Caco-2 (cell line): Measurements from ENCODE around the gene TTLL11. TPM values are rescaled to one million over a fixed set of nuclear protein-coding genes. Genes with fewer than 3 reads are reported as not detected.

Source experiments
- BruUV-seq: library from RNA; stranded (reverse); fragments of 400-500 nt; replicated peaks from 2 replicates; lab custom pipeline; 2021; lab: Mats Ljungman, UMichigan
- CTCF ChIA-PET: fragments of 300-600 bp; sonication (Branson Sonifier 250); formaldehyde crosslinking; loops from one replicate; lab custom pipeline; 2022; ENCODE audit warnings: antibody characterized with exemption; lab: Charles Lee
- POLR2A ChIA-PET: fragments of 300-600 bp; sonication (Branson Sonifier 250); formaldehyde crosslinking; loops from one replicate; lab custom pipeline; 2022; ENCODE audit warnings: antibody characterized with exemption; lab: Charles Lee
- DNase-seq, 2 experiments: peaks; one replicate each; pipeline versions ENCODE4 v3.0.0 to v3.0.0-alpha.2; 2020 to 2022
- H3K27me3 ChIP-seq: replicated peaks from 2 replicates; pipeline ENCODE4 v1.6.0; 2011; ENCODE audit warnings: low read length; ENCODE audit not compliant: control insufficient read depth, insufficient read depth
- H3K36me3 ChIP-seq: 2 replicates; pipeline ENCODE4 v1.5.1; 2011; ENCODE audit warnings: low read length; ENCODE audit not compliant: control insufficient read depth, insufficient read depth
- H3K4me1 ChIP-seq: fragments of 250-450 bp; sonication (Bioruptor Pico); 2 replicates; pipeline ENCODE4 v1.5.1; 2020; ENCODE audit warnings: mild to moderate bottlenecking
- H3K4me3 ChIP-seq: 2 replicates; pipeline ENCODE4 v1.5.1; 2011; ENCODE audit warnings: low read depth, mild to moderate bottlenecking, control low read depth, low read length
- H3K9me3 ChIP-seq: fragments of 250-450 bp; sonication (Bioruptor Pico); 2 replicates; pipeline ENCODE4 v1.5.1; 2020; ENCODE audit warnings: mild to moderate bottlenecking, moderate library complexity
- H3K27ac Mint-ChIP-seq: one replicate; pipeline ENCODE4 v1.8.0; 2022; ENCODE audit warnings: mixed read lengths; ENCODE audit not compliant: unreplicated experiment
- H3K27me3 Mint-ChIP-seq: one replicate; pipeline ENCODE4 v1.8.0; 2022; ENCODE audit warnings: mixed read lengths; ENCODE audit not compliant: insufficient read depth, unreplicated experiment
- H3K36me3 Mint-ChIP-seq: one replicate; pipeline ENCODE4 v1.8.0; 2022; ENCODE audit warnings: mild to moderate bottlenecking, mixed read lengths; ENCODE audit not compliant: insufficient read depth, unreplicated experiment
- H3K4me1 Mint-ChIP-seq: one replicate; pipeline ENCODE4 v1.8.0; 2022; ENCODE audit warnings: low read depth, mixed read lengths; ENCODE audit not compliant: unreplicated experiment
- H3K4me3 Mint-ChIP-seq: one replicate; pipeline ENCODE4 v1.8.0; 2022; ENCODE audit warnings: mild to moderate bottlenecking, moderate library complexity, mixed read lengths; ENCODE audit not compliant: unreplicated experiment
- H3K9me3 Mint-ChIP-seq: one replicate; pipeline ENCODE4 v1.8.0; 2022; ENCODE audit warnings: mixed read lengths; ENCODE audit not compliant: unreplicated experiment
- intact Hi-C: fragments of 100-400 bp; cut with micrococcal nuclease; formaldehyde crosslinking; loops from one replicate; pipeline ENCODE4 v1.10.0; 2022; ENCODE audit not compliant: unreplicated experiment
- total RNA-seq: library from RNA; stranded (reverse); gene quantifications from 2 replicates; pipeline ENCODE4 v1.2.3, GENCODE V29; 2022
- TF ChIP-seq, protein P1 (sequence below), 2 experiments: fragments of 200-600 bp in 1 of 2; IDR thresholded peaks; 1 replicate in 1 of 2; 2 replicates in 1 of 2; pipeline versions ENCODE4 v1.5.1 to v1.8.0; 2011 to 2022; ENCODE audit warnings: antibody characterized with exemption in 1 of 2, control low read depth in 1 of 2, inconsistent platforms in 1 of 2, low read depth in 1 of 2, low read length in 1 of 2, mild to moderate bottlenecking in 1 of 2, moderate library complexity in 1 of 2; ENCODE audit not compliant: insufficient read depth in 1 of 2, severe bottlenecking in 1 of 2, unreplicated experiment in 1 of 2

TTLL11 gene
- total RNA-seq, 1 experiment from 2014 or later = 4.4 TPM

DNA sequence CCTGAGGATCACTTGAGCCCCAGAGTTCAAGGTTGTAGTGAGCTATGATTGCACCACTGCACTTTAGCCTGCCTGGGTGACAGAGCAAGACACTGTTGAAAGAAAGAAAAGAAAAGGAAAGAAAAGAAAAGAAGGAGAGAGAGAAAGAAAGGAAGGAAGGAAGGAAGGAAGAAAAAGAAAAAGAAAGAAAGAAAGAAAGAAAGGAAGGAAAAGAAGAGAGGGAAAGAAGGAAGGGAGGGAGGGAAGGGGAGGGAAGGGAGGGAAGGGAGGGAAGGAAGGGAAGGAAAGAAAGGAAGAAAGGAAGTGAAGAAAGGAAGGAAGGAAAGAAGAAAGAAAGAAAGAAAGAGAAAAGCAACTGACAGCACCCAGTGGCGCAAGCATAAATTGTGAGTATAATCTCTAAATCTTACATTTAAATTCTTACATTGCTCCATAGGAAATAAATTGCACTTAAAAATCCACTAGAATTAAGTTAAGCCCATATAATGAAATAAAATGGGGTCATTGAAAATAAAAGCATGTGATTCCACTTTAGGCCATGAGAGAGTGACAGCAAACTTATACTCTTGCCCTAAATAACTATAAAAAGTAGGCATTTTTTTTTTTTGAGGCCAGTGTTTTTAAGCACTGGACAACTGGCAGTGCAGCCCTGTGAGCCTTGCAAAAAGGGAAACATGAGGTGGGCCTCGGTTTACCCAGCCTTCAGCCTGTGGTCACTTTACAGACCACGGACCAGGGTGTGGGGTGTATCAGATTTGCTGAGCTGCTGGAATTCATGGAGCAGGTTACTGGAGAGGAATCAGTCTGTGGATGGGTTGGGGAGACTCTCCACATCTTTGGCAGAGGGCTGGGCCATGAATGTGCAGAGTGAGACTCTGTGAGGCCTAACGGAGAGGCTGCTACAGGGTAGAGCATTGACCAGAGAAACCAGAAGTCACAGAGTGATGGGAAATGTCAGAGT, 175.5 kb downstream of the TTLL11 start:
- Histone ChIP-seq H3K9me3 (no peaks in the 10 kb centered on the region), H3K4me1 (0 out of 2 replicates have a peak, but pooled peaks cover 7% of the 10 kb centered on the region), H3K27me3 (no peaks in the 10 kb centered on the region), H3K36me3 (no peaks in the 10 kb centered on the region), H3K4me3 (no peak overlapping the region)
- Mint-ChIP-seq H3K9me3 (no peaks in the 10 kb centered on the region), H3K4me1 (no peaks in the 10 kb centered on the region), H3K27me3 (no peaks in the 10 kb centered on the region), H3K36me3 (no peaks in the 10 kb centered on the region), H3K4me3 (no peak overlapping the region), H3K27ac (no peak overlapping the region)
- TF ChIP-seq, protein P1, sequence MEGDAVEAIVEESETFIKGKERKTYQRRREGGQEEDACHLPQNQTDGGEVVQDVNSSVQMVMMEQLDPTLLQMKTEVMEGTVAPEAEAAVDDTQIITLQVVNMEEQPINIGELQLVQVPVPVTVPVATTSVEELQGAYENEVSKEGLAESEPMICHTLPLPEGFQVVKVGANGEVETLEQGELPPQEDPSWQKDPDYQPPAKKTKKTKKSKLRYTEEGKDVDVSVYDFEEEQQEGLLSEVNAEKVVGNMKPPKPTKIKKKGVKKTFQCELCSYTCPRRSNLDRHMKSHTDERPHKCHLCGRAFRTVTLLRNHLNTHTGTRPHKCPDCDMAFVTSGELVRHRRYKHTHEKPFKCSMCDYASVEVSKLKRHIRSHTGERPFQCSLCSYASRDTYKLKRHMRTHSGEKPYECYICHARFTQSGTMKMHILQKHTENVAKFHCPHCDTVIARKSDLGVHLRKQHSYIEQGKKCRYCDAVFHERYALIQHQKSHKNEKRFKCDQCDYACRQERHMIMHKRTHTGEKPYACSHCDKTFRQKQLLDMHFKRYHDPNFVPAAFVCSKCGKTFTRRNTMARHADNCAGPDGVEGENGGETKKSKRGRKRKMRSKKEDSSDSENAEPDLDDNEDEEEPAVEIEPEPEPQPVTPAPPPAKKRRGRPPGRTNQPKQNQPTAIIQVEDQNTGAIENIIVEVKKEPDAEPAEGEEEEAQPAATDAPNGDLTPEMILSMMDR (IDR thresholded peaks at IDR 0.05; ENCODE audit: insufficient read depth in 1 of 2, low read depth in 1 of 2, low read length in 1 of 2, severe bottlenecking in 1 of 2, unreplicated experiment in 1 of 2) = no peak
- ChIA-PET CTCF (no interaction called here), POLR2A (no interaction called here)
- intact Hi-C loops = no loop called here
- no peak for DNase-seq
- BruUV-seq = no TSS peak

DNA sequence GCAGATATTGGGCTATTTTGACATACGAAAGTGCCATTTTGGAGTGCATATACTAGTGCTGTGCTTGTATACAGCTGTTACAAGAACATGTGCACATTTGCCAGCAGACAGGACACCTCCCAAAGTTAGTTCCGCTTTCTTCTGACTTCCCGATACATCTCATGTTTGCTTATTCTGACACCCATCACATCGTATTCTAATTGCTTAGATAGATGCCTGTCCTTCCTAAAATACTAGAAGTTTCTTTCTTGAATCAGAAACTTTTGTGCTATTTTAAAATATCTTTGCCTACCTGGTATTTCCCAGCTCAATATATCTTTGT, 177.8 kb downstream of the TTLL11 start:
- Mint-ChIP-seq H3K4me1 (no peaks in the 10 kb centered on the region), H3K36me3 (no peaks in the 10 kb centered on the region), H3K27ac (no peak overlapping the region), H3K27me3 (no peaks in the 10 kb centered on the region), H3K4me3 (no peak overlapping the region), H3K9me3 (no peaks in the 10 kb centered on the region)
- H3K36me3 ChIP-seq = no peaks in the 10 kb centered on the region
- H3K4me1 ChIP-seq = 0 out of 2 replicates have a peak, but pooled peaks cover 8% of the 10 kb centered on the region
- CTCF ChIA-PET = no interaction called here
- TF ChIP-seq, protein P1 (IDR thresholded peaks at IDR 0.05; ENCODE audit: insufficient read depth in 1 of 2, low read depth in 1 of 2, low read length in 1 of 2, severe bottlenecking in 1 of 2, unreplicated experiment in 1 of 2) = no peak
- no peaks in the 10 kb centered on the region for H3K27me3 ChIP-seq
- no TSS peak for BruUV-seq
- no peaks in the 10 kb centered on the region for H3K9me3 ChIP-seq
- POLR2A ChIA-PET = no interaction called here
- no peak for DNase-seq
- H3K4me3 ChIP-seq = no peak overlapping the region
- intact Hi-C loops = no loop called here

DNA sequence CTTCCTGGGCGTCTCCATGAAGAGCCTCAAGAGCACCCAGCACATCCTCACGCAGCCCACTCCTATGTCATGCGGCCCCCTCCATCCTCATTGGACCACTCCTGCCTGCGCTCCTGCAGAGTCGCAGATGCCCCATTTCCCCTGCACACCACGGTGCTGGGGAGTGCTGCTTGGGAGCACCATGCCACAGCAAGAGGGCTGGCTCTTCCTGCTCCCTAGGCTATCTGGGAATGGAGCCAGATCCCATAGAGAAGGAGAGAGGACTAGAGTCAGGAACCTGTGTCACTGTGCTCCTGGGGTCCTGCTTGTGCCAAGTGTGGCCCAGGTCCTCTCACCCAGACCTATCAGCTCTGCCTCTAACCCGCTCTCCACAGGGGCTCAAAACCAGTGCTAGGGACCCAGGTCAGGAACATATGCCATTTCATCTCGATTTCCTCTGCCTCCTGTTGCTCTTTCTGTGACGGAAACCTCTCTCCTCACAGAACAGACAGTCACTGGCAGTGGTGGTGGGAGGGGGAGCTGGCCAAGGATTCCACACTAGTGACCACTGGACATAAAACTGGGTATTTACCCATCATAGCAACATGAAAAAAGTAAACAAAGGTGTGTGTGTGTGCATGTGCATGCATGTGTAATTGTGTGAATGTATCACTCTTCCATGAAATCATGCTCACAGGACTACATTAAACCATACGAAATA, 178.4 kb downstream of the TTLL11 start:
- BruUV-seq = no TSS peak
- Mint-ChIP-seq H3K36me3 (no peaks in the 10 kb centered on the region), H3K27ac (no peak overlapping the region)

More for the DNA sequence above, 178.4 kb downstream of the TTLL11 start:
- Mint-ChIP-seq H3K4me3 (no peak overlapping the region), H3K4me1 (no peaks in the 10 kb centered on the region), H3K9me3 (no peaks in the 10 kb centered on the region), H3K27me3 (peaks cover 1% of the 10 kb centered on the region)
- DNase-seq = no peak
- ChIA-PET POLR2A (no interaction called here), CTCF (no interaction called here)
- no peak overlapping the region for H3K4me3 ChIP-seq
- TF ChIP-seq, protein P1 (IDR thresholded peaks at IDR 0.05; ENCODE audit: insufficient read depth in 1 of 2, low read depth in 1 of 2, low read length in 1 of 2, severe bottlenecking in 1 of 2, unreplicated experiment in 1 of 2) = no peak
- no peaks in the 10 kb centered on the region for H3K36me3 ChIP-seq
- H3K9me3 ChIP-seq = no peaks in the 10 kb centered on the region
- intact Hi-C loops = no loop called here
- no peaks in the 10 kb centered on the region for H3K27me3 ChIP-seq
- H3K4me1 ChIP-seq = 0 out of 2 replicates have a peak, but pooled peaks cover 8% of the 10 kb centered on the region
